ENCODE data around the gene GAP43.

GRCh38 chr3:115708540-115708939, 85.2 kb downstream of the GAP43 start:
- no peak for TF ChIP-seq CTCF (IDR thresholded peaks at IDR 0.05; ENCODE audit: borderline replicate concordance, extremely low read depth, low read length, poor library complexity, severe bottlenecking)
- TF ChIP-seq EZH2 (IDR thresholded peaks at IDR 0.05; ENCODE audit: borderline replicate concordance, low read depth, low read length, severe bottlenecking) = no peak
